Measurements from ENCODE around the gene MRPS15. TPM values are rescaled to one million over a fixed set of nuclear protein-coding genes. Genes with fewer than 3 reads are reported as not detected.

Gene MRPS15
- polyA plus RNA-seq, 1 experiment: 34.4 TPM

GRCh38 chr1:36472656-36473055 is 8.5 kb upstream of the MRPS15 start:
- TF ChIP-seq CTCF (IDR thresholded peaks at IDR 0.05; ENCODE audit: insufficient read depth, low read depth, low read length): no peak
- CTCF ChIA-PET: no interaction called here
- POLR2A ChIA-PET: no interaction called here
- no peak for DNase-seq (ENCODE audit: low read depth)
- H3K4me3 ChIP-seq (ENCODE audit: low read depth, low read length): no peak overlapping the region
- peaks cover 7% of the 10 kb centered on the region; the same call in 1 of the 2 replicates for H3K27me3 ChIP-seq (ENCODE audit: control insufficient read depth, insufficient read depth, low read length)
- H3K36me3 ChIP-seq (ENCODE audit: control insufficient read depth, insufficient read depth, low read length): no peaks in the 10 kb centered on the region

- no peak for DNase-seq (ENCODE audit: low read depth)
- no peak overlapping the region for H3K4me3 ChIP-seq (ENCODE audit: low read depth, low read length)
- TF ChIP-seq CTCF (IDR thresholded peaks at IDR 0.05; ENCODE audit: insufficient read depth, low read depth, low read length): no peak
- CTCF ChIA-PET: no interaction called here
- H3K36me3 ChIP-seq (ENCODE audit: control insufficient read depth, insufficient read depth, low read length): no peaks in the 10 kb centered on the region
- POLR2A ChIA-PET: no interaction called here
- peaks cover 7% of the 10 kb centered on the region; the same call in 1 of the 2 replicates for H3K27me3 ChIP-seq (ENCODE audit: control insufficient read depth, insufficient read depth, low read length)
Measured at GRCh38 chr1:36471830-36472641, 7.9 kb upstream of the MRPS15 start.

GRCh38 chr1:36469163-36469562 is 5.0 kb upstream of the MRPS15 start:
- H3K4me3 ChIP-seq (ENCODE audit: low read depth, low read length): no peak overlapping the region
- peaks cover 6% of the 10 kb centered on the region; the same call in 1 of the 2 replicates for H3K27me3 ChIP-seq (ENCODE audit: control insufficient read depth, insufficient read depth, low read length)
- no peak for DNase-seq (ENCODE audit: low read depth)
- POLR2A ChIA-PET: no interaction called here
- TF ChIP-seq CTCF (IDR thresholded peaks at IDR 0.05; ENCODE audit: insufficient read depth, low read depth, low read length): no peak
- H3K36me3 ChIP-seq (ENCODE audit: control insufficient read depth, insufficient read depth, low read length): no peaks in the 10 kb centered on the region
- CTCF ChIA-PET: interaction anchor here (0.6 kb wide), 1 partner anchor 910 kb away, joined by 3 read pairs; no protein-coding TSS in a partner anchor

- Histone ChIP-seq H3K36me3 (ENCODE audit: control insufficient read depth, insufficient read depth, low read length) (no peaks in the 10 kb centered on the region), H3K4me3 (ENCODE audit: low read depth, low read length) (no peak overlapping the region), H3K27me3 (ENCODE audit: control insufficient read depth, insufficient read depth, low read length) (peaks cover 1% of the 10 kb centered on the region; the same call in 1 of the 2 replicates)
- ChIA-PET CTCF (no interaction called here), POLR2A (no interaction called here)
- no peak for DNase-seq (ENCODE audit: low read depth)
- no peak for TF ChIP-seq CTCF (IDR thresholded peaks at IDR 0.05; ENCODE audit: insufficient read depth, low read depth, low read length)
Measured at GRCh38 chr1:36467700-36468455, 3.7 kb upstream of the MRPS15 start.

DNA sequence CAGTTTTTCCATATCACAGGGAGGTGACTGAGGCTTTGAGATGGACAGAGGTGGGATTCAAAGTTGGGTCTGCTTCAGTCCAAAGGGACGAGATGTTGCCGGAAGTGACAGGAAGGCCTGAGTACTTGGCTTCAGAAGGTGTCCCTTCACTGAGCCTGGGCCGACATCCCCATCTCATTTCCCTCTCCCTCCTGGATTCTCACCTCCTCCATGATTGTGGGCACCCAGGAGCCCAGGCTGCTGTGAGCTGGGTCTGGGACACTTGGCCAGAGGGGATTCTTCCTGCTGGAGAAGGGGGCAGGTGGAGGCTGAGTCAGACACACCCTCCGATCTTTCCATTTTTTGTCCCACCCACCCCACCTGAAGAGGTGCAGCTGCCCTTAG is 2.8 kb upstream of the MRPS15 start:
- Histone ChIP-seq H3K36me3 (ENCODE audit: control insufficient read depth, insufficient read depth, low read length) (0 out of 2 replicates have a peak, but pooled peaks cover 3% of the 10 kb centered on the region), H3K27me3 (ENCODE audit: control insufficient read depth, insufficient read depth, low read length) (peaks cover 1% of the 10 kb centered on the region; the same call in 1 of the 2 replicates), H3K4me3 (ENCODE audit: low read depth, low read length) (no peak overlapping the region)
- CTCF ChIA-PET: interaction anchor here (0.7 kb wide), 1 partner anchor 87 kb away, joined by 4 read pairs; no protein-coding TSS in a partner anchor
- no peak for DNase-seq (ENCODE audit: low read depth)
- POLR2A ChIA-PET: no interaction called here
- TF ChIP-seq CTCF (IDR thresholded peaks at IDR 0.05; ENCODE audit: insufficient read depth, low read depth, low read length): no peak
